ENCODE results near the gene LCE1D.

Gene LCE1D, protein sequence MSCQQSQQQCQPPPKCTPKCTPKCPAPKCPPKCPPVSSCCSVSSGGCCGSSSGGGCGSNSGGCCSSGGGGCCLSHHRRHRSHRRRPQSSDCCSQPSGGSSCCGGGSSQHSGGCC

DNA sequence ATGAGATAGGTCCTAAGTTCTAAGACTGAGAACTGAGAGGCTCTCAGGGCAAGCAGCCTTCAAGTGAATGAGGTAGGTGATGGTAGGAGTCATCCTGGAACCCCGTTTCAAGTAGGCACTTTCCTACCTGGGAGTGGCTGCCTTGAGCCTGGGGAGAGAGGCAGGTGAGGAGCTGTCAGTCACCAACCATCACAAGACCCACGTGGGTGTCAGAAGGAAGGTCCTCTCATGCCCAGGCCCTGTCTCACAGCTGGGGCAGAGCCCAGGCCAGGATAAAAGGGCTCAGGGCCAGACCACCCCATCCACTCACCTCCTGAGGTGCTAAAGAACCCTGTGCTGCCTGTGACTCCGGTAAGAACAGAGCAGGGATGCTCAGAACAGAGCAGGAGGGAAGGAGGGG is at the start of gene LCE1D:
Gene LCE1D (plus strand): TSS at position 301 of the 400 bp plus-strand sequence. CDS start 1,074 bp downstream, outside the sequence.
- DNase-seq (ENCODE audit: low spot score), result no peak

DNA sequence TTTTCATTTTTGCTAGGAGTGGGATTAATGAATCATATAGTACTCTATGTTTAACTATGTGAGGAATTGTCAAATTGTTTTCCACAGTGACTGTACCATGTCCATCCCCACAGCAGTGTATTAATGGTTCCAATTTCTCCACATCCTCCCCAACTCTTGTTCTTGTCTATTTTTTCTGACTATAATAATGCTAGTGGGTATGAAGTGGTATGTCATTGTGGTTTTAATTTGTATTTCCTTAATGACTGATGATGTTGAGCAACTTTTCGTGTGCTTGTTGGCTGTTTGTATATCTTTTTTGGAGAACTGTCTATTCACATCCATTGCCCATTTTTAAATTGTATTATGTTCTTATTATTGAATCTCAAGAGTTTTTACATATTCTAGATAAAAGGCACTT is 48.7 kb upstream of the LCE1D start:
- no peak for DNase-seq (ENCODE audit: low spot score)

GRCh38 chr1:152752225-152752624 is 44.3 kb upstream of the LCE1D start:
- no peak for DNase-seq (ENCODE audit: low spot score)

- DNase-seq (ENCODE audit: low spot score), result no peak
These were observed 42.9 kb upstream of the LCE1D start for GRCh38 chr1:152753586-152753985.

- DNase-seq (ENCODE audit: low spot score), result no peak
These were observed 39.6 kb upstream of the LCE1D start for GRCh38 chr1:152756872-152757271.

GRCh38 chr1:152757747-152758146 is 38.8 kb upstream of the LCE1D start, which contains the start of gene KPRP:
Gene KPRP, plus strand, starts transcription at chr1:152758025. Its CDS starts 1,564 bp downstream, at chr1:152759589.
- DNase-seq (ENCODE audit: low spot score), result no peak

- DNase-seq (ENCODE audit: low spot score), result no peak
These were observed 37.9 kb upstream of the LCE1D start for GRCh38 chr1:152758636-152759035.

GRCh38 chr1:152759453-152760173 is 36.9 kb upstream of the LCE1D start:
- DNase-seq (ENCODE audit: low spot score), result no peak

DNA sequence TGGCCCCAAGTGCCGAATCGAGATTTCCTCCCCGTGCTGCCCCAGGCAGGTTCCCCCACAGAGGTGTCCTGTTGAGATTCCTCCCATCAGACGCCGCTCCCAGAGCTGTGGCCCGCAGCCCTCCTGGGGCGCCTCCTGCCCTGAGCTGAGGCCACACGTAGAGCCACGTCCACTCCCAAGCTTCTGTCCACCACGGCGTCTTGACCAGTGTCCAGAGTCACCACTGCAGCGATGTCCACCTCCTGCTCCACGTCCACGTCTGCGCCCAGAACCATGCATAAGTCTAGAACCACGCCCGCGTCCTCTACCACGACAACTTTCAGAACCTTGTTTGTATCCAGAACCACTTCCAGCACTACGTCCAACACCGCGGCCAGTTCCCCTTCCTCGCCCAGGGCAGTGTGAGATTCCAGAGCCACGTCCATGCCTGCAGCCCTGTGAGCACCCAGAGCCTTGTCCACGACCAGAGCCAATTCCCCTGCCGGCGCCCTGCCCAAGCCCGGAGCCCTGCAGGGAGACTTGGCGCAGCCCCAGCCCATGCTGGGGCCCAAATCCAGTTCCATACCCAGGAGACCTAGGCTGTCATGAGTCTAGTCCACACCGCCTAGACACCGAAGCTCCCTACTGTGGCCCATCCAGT is 35.9 kb upstream of the LCE1D start:
- DNase-seq (ENCODE audit: low spot score), result no peak

DNA sequence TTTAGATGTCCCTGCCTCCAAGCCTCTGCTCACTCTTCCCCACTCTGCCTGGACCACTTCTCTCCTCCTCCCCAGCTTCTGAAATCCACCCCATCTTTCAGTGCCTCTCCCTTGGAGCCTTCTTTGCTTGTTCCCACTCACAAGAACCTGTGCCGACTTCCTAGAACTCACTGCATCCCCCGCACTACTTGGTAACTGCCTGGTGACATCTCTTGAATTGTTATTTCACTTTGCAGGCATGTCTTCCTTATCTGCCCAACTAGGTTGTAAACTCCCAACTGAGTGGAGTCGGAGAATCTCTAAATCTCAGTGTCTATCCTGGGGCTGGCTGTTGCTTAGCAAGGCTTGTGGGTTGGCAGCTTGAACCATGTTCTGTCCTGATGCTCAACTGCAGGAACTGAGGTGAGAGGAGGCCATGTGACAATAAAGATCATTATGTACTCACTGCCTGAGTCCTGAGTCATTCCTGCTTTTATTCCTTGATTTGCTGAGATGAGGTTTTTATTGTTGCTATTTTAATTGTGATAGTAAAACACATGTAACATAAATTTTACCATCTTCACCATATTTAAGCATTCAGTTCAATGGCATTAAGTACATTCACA is 34.8 kb upstream of the LCE1D start:
- no peak for DNase-seq (ENCODE audit: low spot score)

- DNase-seq (ENCODE audit: low spot score), result no peak
These were observed 27.5 kb upstream of the LCE1D start for GRCh38 chr1:152768847-152769533.

DNA sequence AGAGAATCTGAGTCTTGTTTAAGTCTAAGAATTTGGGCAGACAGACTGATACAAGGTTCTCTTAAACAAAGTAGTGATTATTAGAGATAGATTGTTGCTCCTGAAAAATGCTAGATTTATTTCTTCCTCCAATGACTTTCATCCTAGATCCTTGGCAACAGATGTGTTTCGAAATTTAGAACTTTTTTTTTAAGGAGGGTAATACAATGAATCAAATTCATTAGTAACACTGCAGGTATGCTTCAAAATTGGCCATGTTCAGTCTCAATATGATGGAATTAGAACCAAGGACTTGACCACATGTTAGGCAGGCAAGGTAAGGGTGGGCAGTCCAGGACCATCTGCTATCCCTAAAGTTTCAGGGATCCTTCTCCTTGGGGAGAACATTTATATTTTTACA is 26.1 kb upstream of the LCE1D start:
- DNase-seq (ENCODE audit: low spot score), result no peak

GRCh38 chr1:152774875-152775274 is 21.6 kb upstream of the LCE1D start, which contains the start of gene LCE1F:
Gene LCE1F, plus strand, starts transcription at chr1:152775140. Its CDS starts 1,232 bp downstream, at chr1:152776372.
- no peak for DNase-seq (ENCODE audit: low spot score)

- no peak for DNase-seq (ENCODE audit: low spot score)
These were observed 20.2 kb upstream of the LCE1D start for GRCh38 chr1:152776361-152776760.

- no peak for DNase-seq (ENCODE audit: low spot score)
These were observed 18.9 kb upstream of the LCE1D start for GRCh38 chr1:152777510-152778137.

GRCh38 chr1:152783095-152783494 is 13.4 kb upstream of the LCE1D start:
- DNase-seq (ENCODE audit: low spot score), result no peak

- DNase-seq (ENCODE audit: low spot score), result no peak
These were observed 10.4 kb upstream of the LCE1D start, which contains the start of gene LCE1E for GRCh38 chr1:152786077-152786476. Gene LCE1E, plus strand, starts transcription at chr1:152786257. Its CDS starts 1,043 bp downstream, at chr1:152787300.

GRCh38 chr1:152795686-152796085 is 835 bp upstream of the LCE1D start:
- DNase-seq (ENCODE audit: low spot score), result no peak

- no peak for DNase-seq (ENCODE audit: low spot score)
These were observed 4.8 kb downstream of the LCE1D start for GRCh38 chr1:152801333-152801732.

DNA sequence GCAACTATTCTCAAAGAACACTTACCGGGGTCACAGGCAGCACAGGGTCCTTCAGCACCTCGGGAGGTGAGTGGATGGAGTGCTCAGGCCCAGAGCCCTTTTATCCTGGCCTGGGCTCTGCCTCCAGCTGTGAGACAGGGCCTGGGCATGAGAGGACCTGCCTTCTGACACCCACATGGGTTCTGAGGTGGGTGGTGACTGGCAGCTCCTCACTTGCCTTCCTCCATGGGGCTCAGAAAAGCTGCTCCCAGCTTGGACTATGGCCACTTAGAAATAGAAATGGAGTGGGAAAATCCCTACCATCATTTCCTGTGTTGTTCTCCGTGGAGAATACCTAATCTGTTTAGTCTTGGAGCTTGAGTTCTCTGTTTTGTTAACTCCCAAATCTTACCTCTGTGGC is 10.1 kb downstream of the LCE1D start, which contains the start of gene LCE1C:
Gene LCE1C (minus strand): TSS at position 76 of the 400 bp plus-strand sequence. CDS start 1,173 bp downstream, outside the sequence.
- DNase-seq (ENCODE audit: low spot score), result no peak

GRCh38 chr1:152811050-152811449 is 14.5 kb downstream of the LCE1D start:
- no peak for DNase-seq (ENCODE audit: low spot score)
